Suppressor macrophage treated with lipopolysaccharide for 4 hours (primary cell): ENCODE results near the gene KCTD17.

ENCODE experiments used
- DNase-seq: peaks from one replicate; pipeline ENCODE4 v3.0.0-alpha.2; 2020

Gene KCTD17

GRCh38 chr22:37083914-37084313 is 32.4 kb downstream of the KCTD17 start:
- no peak for DNase-seq

- DNase-seq: no peak
These were observed 32.8 kb downstream of the KCTD17 start for GRCh38 chr22:37084385-37084784.

GRCh38 chr22:37086184-37086583 is 34.6 kb downstream of the KCTD17 start:
- DNase-seq: no peak

- no peak for DNase-seq
These were observed 36.6 kb downstream of the KCTD17 start for GRCh38 chr22:37088108-37088605.

- DNase-seq: no peak
These were observed 37.3 kb downstream of the KCTD17 start for GRCh38 chr22:37088750-37089408.

GRCh38 chr22:37089434-37089833 is 37.9 kb downstream of the KCTD17 start:
- DNase-seq: no peak

GRCh38 chr22:37090920-37091695 is 39.6 kb downstream of the KCTD17 start:
- no peak for DNase-seq

- no peak for DNase-seq
These were observed 40.5 kb downstream of the KCTD17 start for GRCh38 chr22:37091994-37092393.

GRCh38 chr22:37092997-37093396 is 41.5 kb downstream of the KCTD17 start:
- no peak for DNase-seq

GRCh38 chr22:37094239-37094638 is 42.7 kb downstream of the KCTD17 start:
- no peak for DNase-seq

- DNase-seq: no peak
These were observed 43.6 kb downstream of the KCTD17 start for GRCh38 chr22:37095113-37095512.

- no peak for DNase-seq
These were observed 45.8 kb downstream of the KCTD17 start for GRCh38 chr22:37097346-37097745.

- DNase-seq: no peak
These were observed 47.5 kb downstream of the KCTD17 start for GRCh38 chr22:37098976-37099591.

GRCh38 chr22:37100589-37101127 is 49.1 kb downstream of the KCTD17 start:
- DNase-seq: no peak

GRCh38 chr22:37101311-37102066 is 49.9 kb downstream of the KCTD17 start:
- DNase-seq: no peak

- DNase-seq: no peak
These were observed 51.6 kb downstream of the KCTD17 start for GRCh38 chr22:37103151-37103550.

GRCh38 chr22:37103656-37104452 is 52.3 kb downstream of the KCTD17 start:
- no peak for DNase-seq

GRCh38 chr22:37105154-37105553 is 53.6 kb downstream of the KCTD17 start:
- DNase-seq: no peak

GRCh38 chr22:37105990-37106389 is 54.4 kb downstream of the KCTD17 start:
- no peak for DNase-seq

- no peak for DNase-seq
These were observed 56.5 kb downstream of the KCTD17 start for GRCh38 chr22:37107816-37108621.
